Measurements from ENCODE around the gene ARHGAP6. TPM values are rescaled to one million over a fixed set of nuclear protein-coding genes. Genes with fewer than 3 reads are reported as not detected.

Gene ARHGAP6
- total and polyA plus RNA-seq, 2 of the 4 experiments (the other 2 are of a cell fraction): 1.4 to 1.8 TPM

GRCh38 chrX:11464836-11465463 is 200.8 kb downstream of the ARHGAP6 start:
- peaks cover 4% of the 10 kb centered on the region for H3K4me1 ChIP-seq (ENCODE audit: control insufficient read depth, insufficient read depth, low read length)
- no peaks in the 10 kb centered on the region for H3K36me3 ChIP-seq (ENCODE audit: control insufficient read depth, insufficient read depth, low read length)
- intact Hi-C loops (cut with micrococcal nuclease) (loop anchor here (5.0 kb wide), 1 partner anchor 52 kb away; no protein-coding TSS in a partner anchor), in situ Hi-C loops (cut with MboI; ENCODE audit: low sequenced_read_pairs) (no loop called here), dilution Hi-C loops (cut with HindIII; ENCODE audit: low sequenced_read_pairs, unreplicated experiment) (no loop called here)
- no peak for TF ChIP-seq CTCF (conservative IDR thresholded peaks at IDR 0.05; ENCODE audit: low read depth, low read length)
- no peak for TF ChIP-seq CEBPB (IDR thresholded peaks at IDR 0.05; ENCODE audit: low read depth, low read length)
- no peak for TF ChIP-seq RCOR1 (IDR thresholded peaks at IDR 0.05; ENCODE audit: insufficient replicate concordance, low read length)
- no peak overlapping the region for H3K9ac ChIP-seq (ENCODE audit: low read depth, low read length)
- H2AFZ ChIP-seq (replicated peaks; ENCODE audit: low read length, poor library complexity): no peak overlapping the region
- H4K5ac ChIP-seq (ENCODE audit: low read depth, low read length): no peak overlapping the region
- no peak overlapping the region for H3K18ac ChIP-seq (ENCODE audit: low read depth, low read length)
- H2BK20ac ChIP-seq (ENCODE audit: low read depth, low read length): 0 out of 2 replicates have a peak overlapping the region, but pooled peaks have one; percentile 9
- H2AK9ac ChIP-seq (replicated peaks; ENCODE audit: low read depth, low read length, poor library complexity): no peak overlapping the region
- no peak for DNase-seq
- no peak overlapping the region for H2AK5ac ChIP-seq (ENCODE audit: low read depth, low read length)
- H3K14ac ChIP-seq (replicated peaks; ENCODE audit: low read depth, low read length): no peak overlapping the region
- no peaks in the 10 kb centered on the region for H3K27me3 ChIP-seq (ENCODE audit: control insufficient read depth, insufficient read depth, low read length)
- no peak overlapping the region for H2BK15ac ChIP-seq (ENCODE audit: low read depth, low read length)
- no peak overlapping the region for H3K4me3 ChIP-seq (ENCODE audit: insufficient read depth, low read depth, low read length)
- H2BK5ac ChIP-seq (ENCODE audit: low read depth, low read length, poor library complexity, severe bottlenecking): no peak overlapping the region
- H3K9me1 ChIP-seq (ENCODE audit: insufficient read depth, low read length): peaks cover 11% of the 10 kb centered on the region; the same call in 1 of the 2 replicates
- H3K4me2 ChIP-seq (ENCODE audit: low read depth, low read length): no peak overlapping the region
- CTCF ChIA-PET: interaction anchor here (0.6 kb wide), 1 partner anchor 682 kb away, joined by 3 read pairs; no protein-coding TSS in a partner anchor
- H4K91ac ChIP-seq (ENCODE audit: insufficient read depth, low read depth, low read length): no peak overlapping the region; the same call in 1 of the 2 replicates
- no peak overlapping the region for H2BK120ac ChIP-seq (ENCODE audit: low read depth, low read length)
- H3K79me1 ChIP-seq (ENCODE audit: low read depth in 1 of 2, low read length in 2 of 2): no peaks in the 10 kb centered on the region
- no peaks in the 10 kb centered on the region for H4K20me1 ChIP-seq (ENCODE audit: insufficient read depth, low read length)
- H3K27ac ChIP-seq (ENCODE audit: insufficient read depth, low read length): no peak overlapping the region
- no peak overlapping the region for H3K4ac ChIP-seq (ENCODE audit: low read depth, low read length)
- no peak overlapping the region for H4K8ac ChIP-seq (ENCODE audit: low read depth in 2 of 2, low read length in 2 of 2)
- POLR2A ChIA-PET (ENCODE audit: unreplicated experiment): no interaction called here
- H3K9me3 ChIP-seq (ENCODE audit: control insufficient read depth, insufficient read depth, low read length): no peaks in the 10 kb centered on the region
- WGBS, 2 experiments (ENCODE audit: extremely low coverage in 2 of 2, insufficient read length in 1 of 2): 59% methylated on average over 3 of the region's 8 CpGs; no CpG with 5 or more reads in 1 of the 2 experiments
- no TSS peak for BruUV-seq (replicated peaks)
- no peak overlapping the region for H3K56ac ChIP-seq (ENCODE audit: extremely low read depth, insufficient read depth, low read length)
- H3K23ac ChIP-seq (ENCODE audit: low read depth, low read length): no peak overlapping the region
- ATAC-seq (ENCODE audit: low read depth): no peak
